Gastroesophageal sphincter (tissue), 3 donors: ENCODE results near the gene PLCL1.

ENCODE experiments used
- POLR2A ChIP-seq, 2 donors: fragments of 450-650 bp; IDR thresholded peaks; one replicate each; pipeline ENCODE4 v1.6.1; 2017; ENCODE audit warnings: antibody characterized with exemption in 2 of 2, mild to moderate bottlenecking in 2 of 2, moderate library complexity in 1 of 2
- POLR2AphosphoS5 ChIP-seq: sonication (generic); formaldehyde crosslinking; IDR thresholded peaks from one replicate; pipeline ENCODE4 v1.6.1; 2017; ENCODE audit warnings: antibody characterized with exemption
- TF ChIP-seq, protein P1 (sequence below), 4 experiments: fragments of 200-600 bp in 2 of 4; fragments of 450-650 bp in 2 of 4; sonication (generic) in 1 of 4; IDR thresholded peaks; one replicate each; pipeline ENCODE4 v1.5.1; 2017 to 2019; ENCODE audit warnings: antibody characterized with exemption in 4 of 4, mild to moderate bottlenecking in 2 of 4, moderate library complexity in 2 of 4

DNA sequence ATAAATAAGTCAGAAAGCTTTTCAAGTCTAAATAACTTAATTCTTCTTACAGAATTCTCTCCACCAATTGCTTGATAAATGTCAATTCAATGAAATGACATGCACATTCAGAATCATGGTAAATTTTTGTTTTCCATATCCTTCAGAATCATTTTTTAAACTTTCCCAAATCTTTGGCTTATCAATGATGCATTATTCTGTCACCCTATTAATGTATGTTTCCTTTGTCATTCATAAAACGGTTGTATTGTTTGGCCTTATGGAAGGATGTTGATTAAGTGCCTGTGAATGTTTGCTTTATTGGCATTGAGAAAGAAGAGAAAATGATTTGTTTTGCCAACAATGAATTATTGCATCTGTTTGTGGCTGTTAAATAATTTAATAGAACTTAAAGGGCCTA is 260.9 kb downstream of the PLCL1 start:
- TF ChIP-seq POLR2AphosphoS5 (no peak), POLR2A (IDR thresholded peaks at IDR 0.05) (no peak)
- TF ChIP-seq, protein P1, sequence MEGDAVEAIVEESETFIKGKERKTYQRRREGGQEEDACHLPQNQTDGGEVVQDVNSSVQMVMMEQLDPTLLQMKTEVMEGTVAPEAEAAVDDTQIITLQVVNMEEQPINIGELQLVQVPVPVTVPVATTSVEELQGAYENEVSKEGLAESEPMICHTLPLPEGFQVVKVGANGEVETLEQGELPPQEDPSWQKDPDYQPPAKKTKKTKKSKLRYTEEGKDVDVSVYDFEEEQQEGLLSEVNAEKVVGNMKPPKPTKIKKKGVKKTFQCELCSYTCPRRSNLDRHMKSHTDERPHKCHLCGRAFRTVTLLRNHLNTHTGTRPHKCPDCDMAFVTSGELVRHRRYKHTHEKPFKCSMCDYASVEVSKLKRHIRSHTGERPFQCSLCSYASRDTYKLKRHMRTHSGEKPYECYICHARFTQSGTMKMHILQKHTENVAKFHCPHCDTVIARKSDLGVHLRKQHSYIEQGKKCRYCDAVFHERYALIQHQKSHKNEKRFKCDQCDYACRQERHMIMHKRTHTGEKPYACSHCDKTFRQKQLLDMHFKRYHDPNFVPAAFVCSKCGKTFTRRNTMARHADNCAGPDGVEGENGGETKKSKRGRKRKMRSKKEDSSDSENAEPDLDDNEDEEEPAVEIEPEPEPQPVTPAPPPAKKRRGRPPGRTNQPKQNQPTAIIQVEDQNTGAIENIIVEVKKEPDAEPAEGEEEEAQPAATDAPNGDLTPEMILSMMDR (IDR thresholded peaks at IDR 0.05), result no peak
